SK-N-SH treated with all-trans-retinoic acid at 6 μM for 48 hours (cell line): ENCODE data around the gene TUBGCP5.

Experiments
- ATAC-seq: fragments of 200-7000 bp; cut with Tn5 transposase; 3 replicates; pipeline ENCODE4 v1.9.1; 2020; ENCODE audit warnings: mild to moderate bottlenecking, moderate library complexity
- ARNTL ChIP-seq: fragments of 450-650 bp; formaldehyde crosslinking; IDR thresholded peaks from 2 replicates; pipeline ENCODE4 v1.5.0; 2020; ENCODE audit warnings: low read depth, mild to moderate bottlenecking, moderate library complexity, borderline replicate concordance
- BACH2 ChIP-seq: fragments of 250-450 bp; sonication (Bioruptor Pico); IDR thresholded peaks from 2 replicates; pipeline ENCODE4 v1.9.0; 2021; ENCODE audit warnings: mild to moderate bottlenecking, borderline replicate concordance
- ESRRG ChIP-seq: fragments of 250-450 bp; sonication (Bioruptor Pico); IDR thresholded peaks from 2 replicates; pipeline ENCODE4 v1.6.1; 2021; ENCODE audit warnings: mild to moderate bottlenecking
- GLIS3 ChIP-seq: fragments of 250-450 bp; sonication (Bioruptor Pico); IDR thresholded peaks from 2 replicates; pipeline ENCODE4 v1.5.0; 2020; ENCODE audit warnings: mild to moderate bottlenecking, moderate library complexity
- ISL1 ChIP-seq: fragments of 250-450 bp; sonication (Bioruptor Pico); IDR thresholded peaks from 2 replicates; pipeline ENCODE4 v2.1.2; 2022; ENCODE audit warnings: mild to moderate bottlenecking, moderate library complexity
- PPARA ChIP-seq: fragments of 250-450 bp; sonication (Bioruptor Pico); IDR thresholded peaks from 2 replicates; pipeline ENCODE4 v1.5.0; 2020; ENCODE audit warnings: mild to moderate bottlenecking, borderline replicate concordance
- RARB ChIP-seq: fragments of 250-450 bp; sonication (Bioruptor Pico); IDR thresholded peaks from 2 replicates; pipeline ENCODE4 v1.8.0; 2021; ENCODE audit warnings: mild to moderate bottlenecking, moderate library complexity
- SNAI2 ChIP-seq: fragments of 250-450 bp; sonication (Bioruptor Pico); IDR thresholded peaks from 2 replicates; pipeline ENCODE4 v1.5.0; 2020; ENCODE audit warnings: mild to moderate bottlenecking, moderate library complexity
- TCF4 ChIP-seq: fragments of 250-450 bp; sonication (Bioruptor Pico); IDR thresholded peaks from 2 replicates; pipeline ENCODE4 v1.8.0; 2021; ENCODE audit warnings: mild to moderate bottlenecking, moderate library complexity, borderline replicate concordance
- TOX ChIP-seq: fragments of 250-450 bp; sonication (Bioruptor Pico); IDR thresholded peaks from 2 replicates; pipeline ENCODE4 v1.8.0; 2021; ENCODE audit warnings: mild to moderate bottlenecking, moderate library complexity, borderline replicate concordance
- ZC3H10 ChIP-seq: fragments of 250-450 bp; sonication (Bioruptor Pico); IDR thresholded peaks from 2 replicates; pipeline ENCODE4 v1.5.1; 2021; ENCODE audit warnings: mild to moderate bottlenecking, moderate library complexity
- ZFP3 ChIP-seq: fragments of 250-450 bp; sonication (Bioruptor Pico); IDR thresholded peaks from 2 replicates; pipeline ENCODE4 v1.5.0; 2020; ENCODE audit warnings: mild to moderate bottlenecking, moderate library complexity
- ZFP30 ChIP-seq: fragments of 450-650 bp; formaldehyde crosslinking; IDR thresholded peaks from 2 replicates; pipeline ENCODE4 v1.5.0; 2022; ENCODE audit warnings: mild to moderate bottlenecking, moderate library complexity
- ZNF565 ChIP-seq: fragments of 450-650 bp; formaldehyde crosslinking; conservative IDR thresholded peaks from 2 replicates; pipeline ENCODE4 v1.5.0; 2020; ENCODE audit warnings: low read depth, mild to moderate bottlenecking, moderate library complexity
- ZNF70 ChIP-seq: fragments of 450-650 bp; formaldehyde crosslinking; IDR thresholded peaks from 2 replicates; pipeline ENCODE4 v1.5.0; 2020; ENCODE audit warnings: mild to moderate bottlenecking, moderate library complexity
- TF ChIP-seq, protein P1 (sequence below): fragments of 250-450 bp; sonication (Bioruptor Pico); IDR thresholded peaks from 2 replicates; pipeline ENCODE4 v1.8.0; 2021; ENCODE audit warnings: low read depth, mild to moderate bottlenecking, moderate library complexity, borderline replicate concordance
- TF ChIP-seq, protein P2 (sequence below): fragments of 250-450 bp; sonication (Bioruptor Pico); IDR thresholded peaks from 2 replicates; pipeline ENCODE4 v1.5.1; 2021; ENCODE audit warnings: mild to moderate bottlenecking, moderate library complexity
- TF ChIP-seq, protein P3 (sequence below): fragments of 250-450 bp; sonication (Bioruptor Pico); IDR thresholded peaks from 2 replicates; pipeline ENCODE4 v1.8.0; 2020; ENCODE audit warnings: mild to moderate bottlenecking, moderate library complexity, borderline replicate concordance
- TF ChIP-seq, protein P4 (sequence below): fragments of 250-450 bp; sonication (Bioruptor Pico); IDR thresholded peaks from 2 replicates; pipeline ENCODE4 v1.5.0; 2020; ENCODE audit warnings: mild to moderate bottlenecking, moderate library complexity

Gene TUBGCP5

DNA sequence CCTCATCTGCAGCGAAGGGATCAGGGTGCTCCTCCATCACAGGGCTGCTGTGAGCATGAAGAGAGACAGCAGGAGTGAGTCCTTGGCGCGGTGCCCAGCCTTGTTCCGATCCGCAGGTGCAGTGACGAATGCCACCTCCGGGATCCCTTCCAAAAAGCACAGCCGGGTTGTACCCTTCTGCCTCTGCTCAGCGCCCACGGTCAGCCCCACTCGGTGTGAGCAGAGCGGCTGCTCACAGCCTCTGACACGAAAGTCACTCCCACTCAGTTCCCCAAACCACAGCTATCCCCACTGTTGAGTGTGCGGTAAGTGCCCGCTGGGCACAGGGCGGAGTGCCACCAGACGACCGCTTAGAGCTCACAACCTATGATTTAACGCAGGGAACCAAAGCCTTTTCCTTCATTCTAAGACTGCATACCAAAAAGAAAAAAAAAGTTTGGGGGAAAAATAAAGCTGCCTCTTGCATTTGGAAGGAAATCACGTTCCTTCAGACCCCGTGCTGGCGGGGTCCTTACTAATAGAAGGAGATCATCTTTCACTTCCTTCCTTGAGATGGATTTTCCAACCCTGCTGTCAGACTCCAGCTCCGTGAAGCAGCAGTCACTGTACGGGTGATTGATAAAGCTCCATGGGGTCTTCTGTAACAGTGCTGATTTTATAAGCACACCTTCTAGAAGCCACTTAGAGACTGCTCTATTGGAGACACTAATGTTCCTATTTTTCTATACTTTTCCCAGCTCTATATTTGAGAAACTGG, 34.7 kb upstream of the TUBGCP5 start:
- peak; percentile 30; the same call in 2 of the 3 replicates for ATAC-seq
- TF ChIP-seq, protein P1, sequence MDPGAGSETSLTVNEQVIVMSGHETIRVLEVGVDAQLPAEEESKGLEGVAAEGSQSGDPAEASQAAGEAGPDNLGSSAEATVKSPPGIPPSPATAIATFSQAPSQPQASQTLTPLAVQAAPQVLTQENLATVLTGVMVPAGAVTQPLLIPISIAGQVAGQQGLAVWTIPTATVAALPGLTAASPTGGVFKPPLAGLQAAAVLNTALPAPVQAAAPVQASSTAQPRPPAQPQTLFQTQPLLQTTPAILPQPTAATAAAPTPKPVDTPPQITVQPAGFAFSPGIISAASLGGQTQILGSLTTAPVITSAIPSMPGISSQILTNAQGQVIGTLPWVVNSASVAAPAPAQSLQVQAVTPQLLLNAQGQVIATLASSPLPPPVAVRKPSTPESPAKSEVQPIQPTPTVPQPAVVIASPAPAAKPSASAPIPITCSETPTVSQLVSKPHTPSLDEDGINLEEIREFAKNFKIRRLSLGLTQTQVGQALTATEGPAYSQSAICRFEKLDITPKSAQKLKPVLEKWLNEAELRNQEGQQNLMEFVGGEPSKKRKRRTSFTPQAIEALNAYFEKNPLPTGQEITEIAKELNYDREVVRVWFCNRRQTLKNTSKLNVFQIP (CRISPR knock-in tag) = no peak
- TF ChIP-seq ZFP3 (no peak), ISL1 (CRISPR knock-in tag) (no peak), GLIS3 (CRISPR knock-in tag) (no peak), ZFP30 (no peak)
- TF ChIP-seq, protein P2, sequence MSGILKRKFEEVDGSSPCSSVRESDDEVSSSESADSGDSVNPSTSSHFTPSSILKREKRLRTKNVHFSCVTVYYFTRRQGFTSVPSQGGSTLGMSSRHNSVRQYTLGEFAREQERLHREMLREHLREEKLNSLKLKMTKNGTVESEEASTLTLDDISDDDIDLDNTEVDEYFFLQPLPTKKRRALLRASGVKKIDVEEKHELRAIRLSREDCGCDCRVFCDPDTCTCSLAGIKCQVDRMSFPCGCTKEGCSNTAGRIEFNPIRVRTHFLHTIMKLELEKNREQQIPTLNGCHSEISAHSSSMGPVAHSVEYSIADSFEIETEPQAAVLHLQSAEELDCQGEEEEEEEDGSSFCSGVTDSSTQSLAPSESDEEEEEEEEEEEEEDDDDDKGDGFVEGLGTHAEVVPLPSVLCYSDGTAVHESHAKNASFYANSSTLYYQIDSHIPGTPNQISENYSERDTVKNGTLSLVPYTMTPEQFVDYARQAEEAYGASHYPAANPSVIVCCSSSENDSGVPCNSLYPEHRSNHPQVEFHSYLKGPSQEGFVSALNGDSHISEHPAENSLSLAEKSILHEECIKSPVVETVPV = no peak

DNA sequence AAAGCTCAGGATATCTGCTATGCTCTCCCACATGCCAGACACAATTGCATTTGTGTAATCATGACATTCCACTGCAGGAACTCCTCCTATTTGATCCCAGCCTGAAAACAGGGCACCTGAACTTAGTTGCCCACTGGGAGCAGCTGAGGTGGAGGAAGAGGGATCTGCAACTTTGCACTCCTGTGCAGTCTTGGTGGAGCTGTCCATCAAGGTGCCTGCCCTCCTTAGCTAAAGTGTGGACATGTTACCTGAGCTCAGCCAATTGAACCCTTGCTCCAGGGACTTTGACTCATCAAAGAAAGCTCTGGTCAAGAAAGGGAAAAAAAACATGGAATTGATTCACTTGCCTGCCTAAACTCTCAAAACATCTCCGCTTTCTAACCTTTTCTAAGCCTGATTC, 33.3 kb upstream of the TUBGCP5 start:
- no peak for ATAC-seq
- no peak for TF ChIP-seq SNAI2 (CRISPR knock-in tag)
- no peak for TF ChIP-seq ISL1 (CRISPR knock-in tag)
- TF ChIP-seq, protein P3, sequence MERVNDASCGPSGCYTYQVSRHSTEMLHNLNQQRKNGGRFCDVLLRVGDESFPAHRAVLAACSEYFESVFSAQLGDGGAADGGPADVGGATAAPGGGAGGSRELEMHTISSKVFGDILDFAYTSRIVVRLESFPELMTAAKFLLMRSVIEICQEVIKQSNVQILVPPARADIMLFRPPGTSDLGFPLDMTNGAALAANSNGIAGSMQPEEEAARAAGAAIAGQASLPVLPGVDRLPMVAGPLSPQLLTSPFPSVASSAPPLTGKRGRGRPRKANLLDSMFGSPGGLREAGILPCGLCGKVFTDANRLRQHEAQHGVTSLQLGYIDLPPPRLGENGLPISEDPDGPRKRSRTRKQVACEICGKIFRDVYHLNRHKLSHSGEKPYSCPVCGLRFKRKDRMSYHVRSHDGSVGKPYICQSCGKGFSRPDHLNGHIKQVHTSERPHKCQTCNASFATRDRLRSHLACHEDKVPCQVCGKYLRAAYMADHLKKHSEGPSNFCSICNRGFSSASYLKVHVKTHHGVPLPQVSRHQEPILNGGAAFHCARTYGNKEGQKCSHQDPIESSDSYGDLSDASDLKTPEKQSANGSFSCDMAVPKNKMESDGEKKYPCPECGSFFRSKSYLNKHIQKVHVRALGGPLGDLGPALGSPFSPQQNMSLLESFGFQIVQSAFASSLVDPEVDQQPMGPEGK (CRISPR knock-in tag) = no peak

DNA sequence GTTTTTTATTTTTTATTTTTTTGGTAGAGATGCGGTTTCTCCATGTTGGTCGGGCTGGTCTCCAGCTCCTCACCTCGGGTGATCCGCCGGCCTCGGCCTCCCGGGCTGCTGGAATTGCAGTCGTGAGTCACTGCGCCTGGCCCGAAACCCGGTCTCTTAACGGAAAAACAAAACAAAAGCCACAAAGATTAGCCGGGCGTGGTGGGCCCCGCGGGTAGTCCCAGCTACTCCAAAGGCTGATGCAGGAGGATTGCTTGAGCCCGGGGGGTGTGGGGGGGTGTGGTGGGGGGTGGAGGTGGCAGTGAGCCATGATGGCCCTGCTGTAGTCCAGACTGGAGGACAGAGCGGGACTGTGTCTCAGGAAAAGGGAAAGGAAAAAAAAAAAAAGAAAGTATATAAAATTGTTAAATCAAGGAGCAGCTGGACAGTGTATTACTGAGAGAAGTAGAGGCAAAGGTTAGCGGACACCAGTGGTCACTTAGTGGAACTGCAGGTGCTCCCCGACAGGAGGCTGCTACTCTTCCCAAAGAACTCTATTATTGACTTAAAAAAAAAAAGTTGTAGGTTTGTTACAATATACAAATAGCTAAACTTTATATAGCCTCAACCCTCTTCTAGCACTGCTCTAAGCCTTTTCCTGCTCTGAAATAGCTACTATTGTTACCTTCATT, 30.3 kb upstream of the TUBGCP5 start:
- peak; percentile 90 for ATAC-seq
- TF ChIP-seq ESRRG (CRISPR knock-in tag) (no peak), ZC3H10 (CRISPR knock-in tag) (no peak), TCF4 (CRISPR knock-in tag) (no peak)
- TF ChIP-seq, protein P2 = no peak

DNA sequence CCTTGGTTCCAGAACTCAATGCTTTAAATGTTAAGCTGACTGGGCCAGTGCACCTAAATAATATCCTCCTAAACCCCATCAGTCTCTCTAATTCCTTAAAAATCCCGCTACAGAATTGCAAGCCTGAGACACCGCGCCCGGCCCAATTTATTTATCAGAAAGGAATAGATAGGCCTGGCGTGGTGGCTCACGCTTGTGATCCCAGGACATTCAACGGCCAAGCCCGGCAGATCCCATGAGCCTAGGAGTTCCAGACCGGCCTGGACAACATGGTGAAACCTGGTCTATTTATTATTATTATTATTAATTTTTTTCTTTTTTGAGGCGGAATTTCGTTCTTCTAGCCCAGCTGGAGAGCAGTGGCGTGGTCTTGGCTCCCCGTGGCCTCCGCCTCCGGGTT, 28.0 kb upstream of the TUBGCP5 start:
- no peak for ATAC-seq
- no peak for TF ChIP-seq ZFP3
- no peak for TF ChIP-seq BACH2 (CRISPR knock-in tag)
- no peak for TF ChIP-seq PPARA (CRISPR knock-in tag)
- TF ChIP-seq ARNTL (CRISPR knock-in tag) = no peak
- no peak for TF ChIP-seq ZC3H10 (CRISPR knock-in tag)

DNA sequence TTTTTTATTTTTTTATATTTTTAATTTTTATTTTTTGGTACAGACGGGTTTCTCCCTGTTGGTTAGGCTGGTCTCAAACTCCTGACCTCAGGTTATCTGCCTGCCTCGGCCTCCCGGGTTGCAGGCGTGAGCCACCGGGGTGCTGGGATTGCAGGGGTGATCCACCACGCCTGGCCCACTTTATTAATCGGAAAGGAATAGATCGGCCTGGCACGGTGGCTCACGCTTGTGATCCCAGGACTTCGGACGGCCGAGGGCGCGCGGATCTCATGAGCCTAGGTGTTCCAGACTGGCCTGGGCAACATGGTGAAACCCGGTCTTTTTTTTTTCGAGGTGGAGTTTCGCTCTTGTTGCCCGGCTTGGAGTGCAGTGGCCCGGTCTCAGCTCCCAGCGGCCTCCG, 26.5 kb upstream of the TUBGCP5 start:
- TF ChIP-seq ZNF565 (CRISPR knock-in tag) (no peak), SNAI2 (CRISPR knock-in tag) (no peak), ESRRG (CRISPR knock-in tag) (no peak), ZC3H10 (CRISPR knock-in tag) (no peak), PPARA (CRISPR knock-in tag) (no peak), TOX (CRISPR knock-in tag) (no peak), RARB (no peak), TCF4 (CRISPR knock-in tag) (no peak), ZNF70 (no peak), ARNTL (CRISPR knock-in tag) (no peak), ZFP30 (no peak)
- TF ChIP-seq, protein P1 (CRISPR knock-in tag) = no peak
- TF ChIP-seq, protein P2 = no peak
- TF ChIP-seq, protein P4, sequence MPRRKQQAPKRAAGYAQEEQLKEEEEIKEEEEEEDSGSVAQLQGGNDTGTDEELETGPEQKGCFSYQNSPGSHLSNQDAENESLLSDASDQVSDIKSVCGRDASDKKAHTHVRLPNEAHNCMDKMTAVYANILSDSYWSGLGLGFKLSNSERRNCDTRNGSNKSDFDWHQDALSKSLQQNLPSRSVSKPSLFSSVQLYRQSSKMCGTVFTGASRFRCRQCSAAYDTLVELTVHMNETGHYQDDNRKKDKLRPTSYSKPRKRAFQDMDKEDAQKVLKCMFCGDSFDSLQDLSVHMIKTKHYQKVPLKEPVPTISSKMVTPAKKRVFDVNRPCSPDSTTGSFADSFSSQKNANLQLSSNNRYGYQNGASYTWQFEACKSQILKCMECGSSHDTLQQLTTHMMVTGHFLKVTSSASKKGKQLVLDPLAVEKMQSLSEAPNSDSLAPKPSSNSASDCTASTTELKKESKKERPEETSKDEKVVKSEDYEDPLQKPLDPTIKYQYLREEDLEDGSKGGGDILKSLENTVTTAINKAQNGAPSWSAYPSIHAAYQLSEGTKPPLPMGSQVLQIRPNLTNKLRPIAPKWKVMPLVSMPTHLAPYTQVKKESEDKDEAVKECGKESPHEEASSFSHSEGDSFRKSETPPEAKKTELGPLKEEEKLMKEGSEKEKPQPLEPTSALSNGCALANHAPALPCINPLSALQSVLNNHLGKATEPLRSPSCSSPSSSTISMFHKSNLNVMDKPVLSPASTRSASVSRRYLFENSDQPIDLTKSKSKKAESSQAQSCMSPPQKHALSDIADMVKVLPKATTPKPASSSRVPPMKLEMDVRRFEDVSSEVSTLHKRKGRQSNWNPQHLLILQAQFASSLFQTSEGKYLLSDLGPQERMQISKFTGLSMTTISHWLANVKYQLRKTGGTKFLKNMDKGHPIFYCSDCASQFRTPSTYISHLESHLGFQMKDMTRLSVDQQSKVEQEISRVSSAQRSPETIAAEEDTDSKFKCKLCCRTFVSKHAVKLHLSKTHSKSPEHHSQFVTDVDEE = no peak
- ATAC-seq = no peak
